Body of pancreas (tissue), 4 donors: ENCODE measurements around the gene KIAA0825.

Source experiments
- POLR2A ChIP-seq, 3 donors: fragments of 450-650 bp; IDR thresholded peaks; one replicate each; pipeline ENCODE4 v1.6.1; 2016; ENCODE audit warnings: antibody characterized with exemption in 3 of 3, mild to moderate bottlenecking in 2 of 3
- TF ChIP-seq, protein P1 (sequence below), 7 experiments: fragments of 450-650 bp in 4 of 7; fragments of 200-600 bp in 3 of 7; sonication (generic) in 3 of 7; IDR thresholded peaks; one replicate each; pipeline ENCODE4 v1.5.1; 2016 to 2019; ENCODE audit warnings: antibody characterized with exemption in 7 of 7

DNA sequence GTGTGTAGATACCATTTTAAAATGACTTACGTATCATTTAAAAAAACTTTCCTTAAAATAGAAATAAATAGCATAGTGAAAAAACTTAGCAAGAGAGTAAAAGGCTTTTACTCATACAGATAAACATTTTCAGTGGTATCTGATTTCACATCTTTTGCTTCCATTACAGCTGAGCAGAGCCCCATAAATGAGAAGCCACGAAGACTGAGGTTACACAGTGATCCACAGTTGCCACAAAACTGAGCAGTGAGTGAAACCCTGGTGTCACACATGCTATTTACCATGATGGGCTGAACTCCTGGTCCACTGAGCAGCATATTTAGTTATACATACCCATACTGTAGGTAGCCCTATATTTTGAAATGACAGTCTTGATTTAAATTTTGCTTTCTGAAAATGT, 401.2 kb downstream of the KIAA0825 start:
- TF ChIP-seq, protein P1, sequence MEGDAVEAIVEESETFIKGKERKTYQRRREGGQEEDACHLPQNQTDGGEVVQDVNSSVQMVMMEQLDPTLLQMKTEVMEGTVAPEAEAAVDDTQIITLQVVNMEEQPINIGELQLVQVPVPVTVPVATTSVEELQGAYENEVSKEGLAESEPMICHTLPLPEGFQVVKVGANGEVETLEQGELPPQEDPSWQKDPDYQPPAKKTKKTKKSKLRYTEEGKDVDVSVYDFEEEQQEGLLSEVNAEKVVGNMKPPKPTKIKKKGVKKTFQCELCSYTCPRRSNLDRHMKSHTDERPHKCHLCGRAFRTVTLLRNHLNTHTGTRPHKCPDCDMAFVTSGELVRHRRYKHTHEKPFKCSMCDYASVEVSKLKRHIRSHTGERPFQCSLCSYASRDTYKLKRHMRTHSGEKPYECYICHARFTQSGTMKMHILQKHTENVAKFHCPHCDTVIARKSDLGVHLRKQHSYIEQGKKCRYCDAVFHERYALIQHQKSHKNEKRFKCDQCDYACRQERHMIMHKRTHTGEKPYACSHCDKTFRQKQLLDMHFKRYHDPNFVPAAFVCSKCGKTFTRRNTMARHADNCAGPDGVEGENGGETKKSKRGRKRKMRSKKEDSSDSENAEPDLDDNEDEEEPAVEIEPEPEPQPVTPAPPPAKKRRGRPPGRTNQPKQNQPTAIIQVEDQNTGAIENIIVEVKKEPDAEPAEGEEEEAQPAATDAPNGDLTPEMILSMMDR (IDR thresholded peaks at IDR 0.05) = no peak
- no peak for TF ChIP-seq POLR2A (IDR thresholded peaks at IDR 0.05)
